CD4-positive, alpha-beta T cell treated with Interleukin-17A for 1 hour (primary cell): ENCODE data around the gene SHISAL1.

Experiments
- DNase-seq: peaks from one replicate; pipeline ENCODE4 v3.0.0-alpha.2; 2020

Gene SHISAL1

DNA sequence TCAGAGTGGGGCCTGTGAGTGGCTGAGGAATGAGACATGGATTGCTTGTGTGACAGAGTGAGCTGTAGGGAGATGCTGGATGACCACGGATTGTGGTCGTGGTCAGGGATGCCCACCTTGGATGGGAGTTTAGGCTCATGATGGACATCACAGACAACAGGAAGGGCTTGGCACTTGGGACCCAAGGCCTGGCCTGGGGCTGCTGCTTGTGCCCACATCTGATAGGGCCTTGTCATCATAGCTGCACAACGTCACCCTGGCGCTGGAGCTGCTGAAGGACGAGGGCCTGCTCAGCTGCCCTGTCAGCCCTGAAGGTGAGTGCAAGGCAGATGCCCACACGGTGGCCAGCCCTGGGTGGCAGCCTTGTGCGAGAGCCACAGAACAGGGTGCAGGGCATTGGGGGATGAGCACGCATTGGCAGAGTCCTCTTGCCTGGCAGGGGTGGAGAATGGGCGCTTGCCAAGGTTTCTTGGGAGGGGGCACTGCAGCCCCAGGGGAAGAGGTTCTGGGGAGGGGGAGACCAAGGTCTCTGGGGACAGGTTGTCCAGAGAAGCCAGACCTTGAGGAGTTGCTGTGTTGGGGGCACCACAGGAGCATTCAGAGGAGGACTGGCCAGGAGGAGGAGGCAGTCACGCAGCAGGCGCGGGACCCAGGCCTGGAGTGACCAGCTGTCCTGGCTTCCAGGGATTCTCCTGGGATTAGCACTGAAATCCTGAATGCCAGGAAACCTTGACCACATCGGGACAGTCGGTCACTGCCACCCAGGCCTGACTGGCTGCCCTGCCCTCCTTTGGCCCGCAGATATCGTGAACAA lies 107.0 kb downstream of the SHISAL1 start:
- DNase-seq, result no peak

DNA sequence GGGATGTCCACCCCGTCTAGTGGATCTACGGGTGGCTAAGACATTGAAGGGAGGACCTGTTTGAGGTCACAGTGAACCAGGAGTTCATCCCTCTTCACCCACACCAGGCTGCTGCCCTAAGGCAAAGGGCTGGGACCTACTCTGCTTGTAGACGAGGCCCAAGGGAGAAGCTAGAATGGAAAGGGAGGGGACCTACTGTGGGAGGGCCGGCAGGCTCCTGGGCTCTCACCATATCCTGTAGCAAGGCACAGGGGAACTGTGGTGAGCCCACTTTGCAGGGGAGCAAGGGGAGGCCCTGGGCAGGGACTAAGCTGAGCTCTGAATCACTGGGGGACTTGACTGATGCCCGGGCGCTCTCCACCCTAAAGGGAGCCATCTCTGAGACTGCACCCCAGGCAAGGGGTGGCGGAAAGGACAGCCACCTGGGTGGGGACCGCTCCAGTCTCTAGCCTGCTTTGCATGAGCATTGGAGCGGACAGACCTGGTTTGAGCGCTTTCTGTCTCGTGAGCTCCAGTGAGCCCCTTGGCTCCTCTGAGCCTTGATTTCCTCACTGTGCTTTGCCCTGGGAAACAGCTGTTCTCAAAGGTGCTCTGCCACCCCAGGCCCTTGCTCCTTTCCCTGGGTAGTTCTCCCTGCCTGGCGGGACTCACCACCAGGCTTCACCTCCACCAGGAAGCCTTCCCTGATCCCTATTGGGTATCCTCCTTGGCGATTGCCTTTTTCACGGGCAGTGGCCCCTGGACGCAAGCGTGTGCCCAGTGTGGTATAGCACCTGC lies 107.8 kb downstream of the SHISAL1 start:
- DNase-seq, result no peak

DNA sequence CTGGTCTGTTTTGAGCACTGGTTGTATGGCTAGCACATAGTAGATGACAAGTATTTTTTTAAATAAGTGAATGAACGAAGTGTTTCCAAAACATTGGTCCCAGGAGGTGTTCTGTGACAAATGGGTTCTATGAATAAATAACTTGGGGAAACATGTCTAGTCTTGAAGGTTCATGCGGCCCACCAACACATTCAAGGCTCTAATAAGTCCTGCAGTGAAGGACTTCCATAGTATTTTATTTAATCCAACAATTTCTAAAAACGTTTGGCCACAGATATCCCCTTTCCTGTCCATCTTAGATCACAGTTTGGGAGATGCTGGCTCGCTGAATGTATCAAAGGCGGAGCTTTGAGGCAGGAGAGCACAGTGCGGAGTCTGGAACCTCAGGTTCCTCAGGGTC lies 109.5 kb downstream of the SHISAL1 start:
- DNase-seq, result no peak

DNA sequence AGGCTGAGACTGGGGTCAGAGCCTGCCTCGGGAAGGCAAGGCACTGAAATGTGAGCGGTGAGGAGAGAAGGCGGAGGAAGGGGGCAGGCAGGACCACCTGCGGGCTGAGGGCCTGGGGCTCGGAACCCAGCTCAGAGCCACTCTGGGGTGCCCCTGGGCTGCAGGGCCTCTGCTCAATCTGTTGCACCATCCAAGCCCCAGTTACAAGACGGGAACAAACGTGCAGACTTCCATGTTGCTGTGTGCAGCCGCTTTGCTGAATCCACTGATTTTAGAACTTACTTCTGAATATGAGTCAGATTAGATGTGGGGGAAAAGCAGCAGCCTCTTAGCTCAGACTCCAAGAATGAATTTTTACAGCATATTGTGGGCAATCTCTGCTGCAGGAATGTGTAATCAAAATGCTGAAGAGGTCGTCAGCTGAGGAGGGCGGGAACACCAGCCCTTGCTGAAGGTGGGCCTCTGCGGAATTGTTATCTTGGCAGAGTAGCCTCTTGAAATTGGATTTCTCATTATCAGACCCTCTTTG lies 110.4 kb downstream of the SHISAL1 start:
- no peak for DNase-seq

DNA sequence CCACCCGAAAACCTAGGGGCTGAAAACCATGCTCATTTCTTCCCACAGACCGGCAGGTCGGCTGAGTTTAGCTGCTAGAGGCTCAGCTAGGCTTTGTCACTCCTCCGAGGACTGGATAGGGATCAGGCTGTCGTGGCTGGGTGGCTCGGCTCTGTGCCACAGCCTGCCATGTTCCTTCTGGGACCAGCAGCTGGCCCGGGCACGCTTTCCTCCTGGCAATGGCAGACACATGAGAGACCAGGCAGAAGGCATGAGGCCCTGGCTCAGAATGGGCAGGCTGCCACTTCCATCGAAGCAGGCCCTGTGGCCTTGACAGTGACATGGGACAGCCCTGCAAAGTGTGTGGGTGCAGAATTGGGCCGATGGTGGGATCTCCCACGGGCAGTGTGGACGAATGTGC lies 111.1 kb downstream of the SHISAL1 start:
- DNase-seq, result no peak

GRCh38 chr22:44200855-44201550 lies 111.7 kb downstream of the SHISAL1 start:
- no peak for DNase-seq

- DNase-seq, result no peak
These were observed 112.3 kb downstream of the SHISAL1 start for GRCh38 chr22:44200451-44200850.

DNA sequence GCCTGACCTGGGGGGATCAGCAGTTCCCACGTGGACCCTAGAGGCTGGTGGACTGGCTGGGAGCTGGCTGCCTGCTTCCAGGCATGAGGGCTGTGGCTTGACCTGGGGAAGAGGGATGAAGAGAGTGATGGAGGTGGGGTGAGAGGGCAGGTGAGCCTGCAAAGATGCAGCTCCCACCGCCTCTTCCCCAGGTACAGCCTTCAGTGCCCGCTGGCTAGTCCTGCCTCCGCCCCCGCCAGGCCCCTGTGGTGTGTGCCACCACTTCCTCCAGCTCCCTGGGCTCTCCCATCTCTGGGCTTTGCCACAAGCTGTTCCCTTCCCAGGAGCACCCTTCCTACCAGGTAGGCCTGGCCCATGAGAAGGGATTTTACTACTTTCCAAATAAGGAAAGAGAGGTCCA lies 112.9 kb downstream of the SHISAL1 start:
- no peak for DNase-seq

DNA sequence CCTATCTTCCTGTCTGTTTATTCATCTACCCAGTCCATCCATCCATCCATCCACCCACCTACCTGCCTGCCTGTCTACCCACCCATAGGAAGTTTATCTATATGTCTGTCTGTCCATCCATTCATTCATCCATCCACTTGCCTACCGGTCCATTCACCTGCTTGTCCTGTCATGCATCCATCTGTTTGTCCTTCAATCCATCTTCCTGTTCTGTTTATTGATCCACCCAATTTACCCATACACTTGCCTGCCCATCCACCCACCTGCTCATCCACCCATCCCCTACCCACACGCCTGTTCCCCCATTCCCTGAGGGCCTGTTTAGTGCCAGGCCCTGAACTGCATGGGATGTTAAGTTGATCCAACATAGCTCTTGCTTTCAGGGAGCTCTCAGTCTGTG lies 113.6 kb downstream of the SHISAL1 start:
- DNase-seq, result no peak

- DNase-seq, result no peak
These were observed 115.5 kb downstream of the SHISAL1 start for GRCh38 chr22:44197271-44197670.

- DNase-seq, result no peak
These were observed 116.0 kb downstream of the SHISAL1 start for GRCh38 chr22:44196731-44197131.

- DNase-seq, result no peak
These were observed 116.5 kb downstream of the SHISAL1 start for GRCh38 chr22:44196241-44196640.

DNA sequence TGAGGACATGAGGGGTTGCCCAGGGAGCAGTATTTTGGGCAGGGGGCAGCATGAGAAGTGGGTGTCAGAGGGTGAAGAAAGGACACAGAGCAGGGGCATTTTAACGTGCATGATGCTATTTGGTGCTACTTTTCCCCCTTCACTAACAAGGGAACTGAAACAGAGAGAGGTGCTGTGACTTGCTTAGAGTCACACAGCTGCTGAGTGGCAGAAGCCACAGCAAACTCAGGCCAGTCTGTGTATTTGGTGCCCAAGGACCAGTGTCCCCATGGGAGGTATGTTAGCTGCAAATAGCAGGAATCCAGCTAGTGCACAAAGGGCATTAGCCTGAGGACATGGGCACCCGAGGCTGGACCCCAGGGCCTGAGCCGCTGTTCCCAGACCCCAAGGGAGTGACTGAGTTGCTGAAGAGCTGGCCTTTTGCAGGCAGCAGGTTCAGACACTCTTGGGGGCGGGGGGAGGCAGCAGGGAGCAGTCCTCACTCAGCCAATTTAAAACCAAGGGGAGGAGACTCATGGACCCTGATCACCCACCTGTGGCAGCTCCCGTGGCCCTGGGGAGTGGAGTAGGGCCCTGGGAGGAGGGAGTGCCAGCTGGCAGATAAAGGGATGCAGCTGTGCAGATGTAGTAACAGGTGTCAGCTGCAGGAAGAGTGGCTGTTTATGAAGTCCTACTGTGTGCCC lies 117.4 kb downstream of the SHISAL1 start:
- no peak for DNase-seq

DNA sequence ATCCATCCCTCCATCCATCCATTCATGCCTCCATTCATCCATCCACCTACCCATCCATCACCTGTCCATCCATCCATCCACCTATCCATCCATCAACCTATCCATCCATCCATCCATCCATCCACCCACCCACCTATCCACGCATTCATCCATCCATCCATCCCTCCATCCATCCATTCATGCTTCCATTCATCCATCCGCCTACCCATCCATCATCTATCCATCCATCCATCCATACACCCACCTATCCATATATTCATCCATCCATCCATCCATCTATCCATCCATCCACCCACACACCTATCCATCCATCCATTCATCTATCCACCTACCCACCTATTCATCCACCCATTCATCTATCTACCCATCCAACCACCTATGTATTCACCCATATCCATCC lies 118.2 kb downstream of the SHISAL1 start:
- DNase-seq, result no peak
